ENCODE measurements around the gene FBLN1. TPM values are rescaled to one million over a fixed set of nuclear protein-coding genes. Genes with fewer than 3 reads are reported as not detected.

Gene FBLN1, protein sequence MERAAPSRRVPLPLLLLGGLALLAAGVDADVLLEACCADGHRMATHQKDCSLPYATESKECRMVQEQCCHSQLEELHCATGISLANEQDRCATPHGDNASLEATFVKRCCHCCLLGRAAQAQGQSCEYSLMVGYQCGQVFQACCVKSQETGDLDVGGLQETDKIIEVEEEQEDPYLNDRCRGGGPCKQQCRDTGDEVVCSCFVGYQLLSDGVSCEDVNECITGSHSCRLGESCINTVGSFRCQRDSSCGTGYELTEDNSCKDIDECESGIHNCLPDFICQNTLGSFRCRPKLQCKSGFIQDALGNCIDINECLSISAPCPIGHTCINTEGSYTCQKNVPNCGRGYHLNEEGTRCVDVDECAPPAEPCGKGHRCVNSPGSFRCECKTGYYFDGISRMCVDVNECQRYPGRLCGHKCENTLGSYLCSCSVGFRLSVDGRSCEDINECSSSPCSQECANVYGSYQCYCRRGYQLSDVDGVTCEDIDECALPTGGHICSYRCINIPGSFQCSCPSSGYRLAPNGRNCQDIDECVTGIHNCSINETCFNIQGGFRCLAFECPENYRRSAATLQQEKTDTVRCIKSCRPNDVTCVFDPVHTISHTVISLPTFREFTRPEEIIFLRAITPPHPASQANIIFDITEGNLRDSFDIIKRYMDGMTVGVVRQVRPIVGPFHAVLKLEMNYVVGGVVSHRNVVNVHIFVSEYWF
- total RNA-seq (2021; fragmentation: NEBNext Ultra II Directional; extraction: Animal tissue kit (Norgen Biotek cat#: 25700)) (168 and 184 TPM in 2 replicates), polyA plus RNA-seq (2011; rRNA removed) (159 and 233 TPM in 2 replicates), polyA minus RNA-seq (2011; rRNA and poly(A)+ RNA removed) (96.7 and 97.8 TPM in 2 replicates)
- 123 TPM for polyA plus RNA-seq (2011; cell fraction: cytosol; rRNA removed)
- polyA plus RNA-seq (2011; cell fraction: nucleus; rRNA removed): 198 TPM
- polyA plus RNA-seq (2012, experiment 1 of 2): 88.4 to 175 TPM (median 162 TPM) in 4 replicates
- 163 TPM for polyA plus RNA-seq (2012, experiment 2 of 2)
- 274 TPM for polyA plus RNA-seq (2013, experiment 1 of 2)
- 273 TPM for polyA plus RNA-seq (2013, experiment 2 of 2)
- 152 TPM for polyA minus RNA-seq (2011; cell fraction: cytosol; rRNA and poly(A)+ RNA removed)
- 80.3 TPM for polyA minus RNA-seq (2011; cell fraction: nucleus; rRNA and poly(A)+ RNA removed)
- long read RNA-seq, experiment 1, transcript FBLN1-202 (17 exons, 2,896 nt): minor isoform, 7 of 205 reads
- long read RNA-seq, experiment 1, transcript FBLN1-201 (15 exons, 2,251 nt): major isoform, 25 of 205 reads
- long read RNA-seq, experiment 1, partial matches to known transcripts: 153 of 205 reads
- long read RNA-seq, experiment 1, other reads (novel, unspliced or antisense): 20 of 205 reads
- long read RNA-seq, experiment 2, partial matches to known transcripts: 21 of 22 reads
- long read RNA-seq, experiment 2, other reads (novel, unspliced or antisense): 1 of 22 reads

DNA sequence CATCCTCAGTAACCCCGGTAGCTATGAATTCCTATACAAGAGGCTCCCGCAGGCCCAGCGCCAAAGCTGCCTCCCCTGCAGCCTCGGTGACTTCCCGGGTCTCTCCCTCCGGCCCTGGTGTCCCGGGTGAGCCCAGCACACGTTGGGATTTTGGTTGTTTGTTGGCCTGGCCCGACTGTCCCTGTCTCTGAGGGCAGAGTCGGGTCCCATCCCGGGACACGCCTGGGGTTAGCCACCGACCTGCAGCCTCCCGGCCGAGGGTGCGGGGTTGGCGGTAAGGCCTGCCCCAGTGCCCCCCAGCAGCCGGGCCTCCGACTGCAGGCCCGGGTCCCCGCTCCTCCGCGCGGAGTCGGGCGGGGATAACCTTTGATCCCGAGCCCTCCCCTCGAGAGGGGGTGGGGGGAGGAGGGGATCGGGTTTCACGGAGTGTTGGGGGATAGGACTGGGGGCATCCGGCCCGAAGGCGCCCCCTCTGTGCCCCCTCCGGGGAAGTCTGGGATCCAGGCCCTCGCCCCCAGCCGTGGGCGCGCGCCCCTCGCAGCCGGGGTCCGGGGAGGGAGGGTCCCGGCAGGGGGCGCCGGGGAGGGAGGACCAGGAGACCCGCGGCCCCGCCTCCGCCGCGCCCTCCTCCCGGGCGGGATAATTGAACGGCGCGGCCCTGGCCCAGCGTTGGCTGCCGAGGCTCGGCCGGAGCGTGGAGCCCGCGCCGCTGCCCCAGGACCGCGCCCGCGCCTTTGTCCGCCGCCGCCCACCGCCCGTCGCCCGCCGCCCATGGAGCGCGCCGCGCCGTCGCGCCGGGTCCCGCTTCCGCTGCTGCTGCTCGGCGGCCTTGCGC is at the start of gene FBLN1:
Gene FBLN1 (plus strand): TSS at position 669 of the 835 bp plus-strand sequence. CDS start 103 bp downstream, at position 772.
- H3K23ac ChIP-seq (ENCODE audit: insufficient read length): no peak within 1 kb of the TSS
- H3K4me3 ChIP-seq (ENCODE audit: extremely low read depth in 1 of 4, insufficient read depth in 2 of 4, low read depth in 3 of 4, low read length in 4 of 4): peak within 1 kb of the TSS; percentile 72 to 87 (median 74)
- no peaks in the 10 kb centered on the region for H3K27me3 ChIP-seq (replicated peaks in 1 of 4; ENCODE audit: control insufficient read depth in 3 of 4, extremely low read depth in 1 of 4, insufficient read depth in 3 of 4, low read length in 3 of 4)
- DNase-seq (ENCODE audit: low read depth in 1 of 2, low spot score in 2 of 2) (peak in 1 of 2 experiments; percentile 86), FAIRE-seq (no peak)
- ChIA-PET POLR2A (ENCODE audit: partially characterized antibody) (interaction anchor here (0.8 to 3.7 kb wide), 6 partner anchors 9 to 104 kb away, joined by 3 to 44 read pairs (median 4); no protein-coding TSS in a partner anchor), CTCF (ENCODE audit: partially characterized antibody) (interaction anchor here (1.4 kb wide), 1 partner anchor 12 kb away, joined by 3 read pairs; no protein-coding TSS in a partner anchor)
- peak within 1 kb of the TSS; percentile 43 for H3K27ac ChIP-seq (ENCODE audit: low read depth, low read length)
- peak within 1 kb of the TSS; percentile 94 for H4K91ac ChIP-seq (replicated peaks; ENCODE audit: insufficient read length, low read length)
- H2BK12ac ChIP-seq (ENCODE audit: low read depth, low read length): peak within 1 kb of the TSS; percentile 87; the same call in 1 of the 2 replicates
- no peaks in the 10 kb centered on the region for H3K9me3 ChIP-seq (ENCODE audit: insufficient read depth in 2 of 2, low read depth in 1 of 2, low read length in 1 of 2)
- peak within 1 kb of the TSS; percentile 85 for H3K4ac ChIP-seq (replicated peaks; ENCODE audit: insufficient read length, low read depth, low read length)
- peak within 1 kb of the TSS; percentile 91; the same call in 1 of the 2 replicates for H2BK5ac ChIP-seq (ENCODE audit: low read depth, low read length)
- peak within 1 kb of the TSS; percentile 65 to 75 (median 74) for H3K9ac ChIP-seq (replicated peaks in 1 of 4; ENCODE audit: extremely low read depth in 1 of 4, low read depth in 3 of 4, low read length in 3 of 4)
- peak within 1 kb of the TSS; percentile 87 for H3K56ac ChIP-seq (replicated peaks; ENCODE audit: insufficient read length, low read depth, low read length)
- H3K23me2 ChIP-seq (ENCODE audit: low read depth, low read length): peaks cover 15% of the 10 kb centered on the region
- H2AK5ac ChIP-seq (ENCODE audit: low read depth, low read length): peak within 1 kb of the TSS; percentile 2; the same call in 1 of the 2 replicates
- H3K4me2 ChIP-seq (ENCODE audit: insufficient read depth in 1 of 2, low read depth in 2 of 2, low read length in 2 of 2): peak within 1 kb of the TSS; percentile 84
- H4K5ac ChIP-seq (ENCODE audit: insufficient read length, low read depth, low read length): peak within 1 kb of the TSS; percentile 79
- peaks cover 2 to 3% of the 10 kb centered on the region in 2 experiments for H4K20me1 ChIP-seq (replicated peaks in 1 of 2; ENCODE audit: control insufficient read depth in 1 of 2, insufficient read depth in 2 of 2, low read length in 2 of 2)
- H2BK15ac ChIP-seq (ENCODE audit: low read length): peak within 1 kb of the TSS; percentile 72; the same call in 1 of the 2 replicates
- H3K4me1 ChIP-seq (replicated peaks in 1 of 4; ENCODE audit: control insufficient read depth in 3 of 4, insufficient read depth in 4 of 4, low read length in 3 of 4): peaks cover 3 to 22% (median 16%) of the 10 kb centered on the region in 4 experiments
- peaks cover 12% of the 10 kb centered on the region for H3K79me1 ChIP-seq (ENCODE audit: low read depth, low read length)
- peak within 1 kb of the TSS; percentile 88 for H3K18ac ChIP-seq (ENCODE audit: extremely low read depth, low read length)
- no peak within 1 kb of the TSS; the same call in 1 of the 2 replicates for H2AFZ ChIP-seq (ENCODE audit: low read length)
- peak within 1 kb of the TSS; percentile 95 for H4K8ac ChIP-seq (ENCODE audit: extremely low read depth, insufficient read depth, low read length)
- H3K36me3 ChIP-seq (ENCODE audit: control insufficient read depth in 2 of 4, insufficient read depth in 4 of 4, low read length in 3 of 4): no peaks in the 10 kb centered on the region
- 3% methylated on average over 14 of the region's 89 CpGs; no CpG with 5 or more reads in 1 of the 2 experiments for WGBS, 2 experiments (ENCODE audit: extremely low coverage in 1 of 2, insufficient coverage in 1 of 2, insufficient read length in 1 of 2, insufficient replicate concordance in 2 of 2, low coverage in 1 of 2, low lambda C conversion rate in 2 of 2, missing lambda C conversion rate in 1 of 2)
- peaks cover 12 to 24% of the 10 kb centered on the region in 2 experiments for H3K79me2 ChIP-seq (ENCODE audit: control insufficient read depth in 1 of 2, insufficient read depth in 2 of 2, low read length in 2 of 2)
- H2BK20ac ChIP-seq (ENCODE audit: low read length): peak within 1 kb of the TSS; percentile 72
- peak within 1 kb of the TSS; percentile 51 for H2BK120ac ChIP-seq (replicated peaks; ENCODE audit: low read depth, low read length)
- peak within 1 kb of the TSS; percentile 33 for H3K14ac ChIP-seq (ENCODE audit: insufficient read length)
- TF ChIP-seq TAF7 (optimal IDR thresholded peaks at IDR 0.05; ENCODE audit: borderline replicate concordance, low read depth, low read length) (peak; percentile 18), SIX5 (IDR thresholded peaks at IDR 0.05; ENCODE audit: low read depth, low read length) (peak; percentile 23; the same call in 1 of the 2 replicates), CBX8 (IDR thresholded peaks at IDR 0.05; ENCODE audit: borderline replicate concordance, low read depth, low read length) (no peak), NANOG (IDR thresholded peaks at IDR 0.05; ENCODE audit: insufficient read depth, low read depth, low read length, poor library complexity, severe bottlenecking) (no peak)

Measured in H1 (cell line).